HFFc6 (cell line): ENCODE measurements around the gene TSPAN18. TPM values are rescaled to one million over a fixed set of nuclear protein-coding genes. Genes with fewer than 3 reads are reported as not detected.

ENCODE experiments used
- DNase-seq: peaks from one replicate; pipeline ENCODE4 v3.0.0-alpha.2; 2018
- H3K27ac Mint-ChIP-seq: 2 replicates; pipeline ENCODE4 v1.8.0; 2020; ENCODE audit warnings: mild to moderate bottlenecking, mixed read lengths
- H3K27me3 Mint-ChIP-seq: 2 replicates; pipeline ENCODE4 v1.8.0; 2021; ENCODE audit warnings: mild to moderate bottlenecking, moderate library complexity, mixed read lengths; ENCODE audit not compliant: insufficient read depth
- H3K36me3 Mint-ChIP-seq: 2 replicates; pipeline ENCODE4 v1.8.0; 2021; ENCODE audit warnings: low read depth, mixed read lengths
- H3K4me1 Mint-ChIP-seq: 2 replicates; pipeline ENCODE4 v1.8.0; 2020; ENCODE audit warnings: low read depth, mixed read lengths
- H3K4me3 Mint-ChIP-seq: 2 replicates; pipeline ENCODE4 v1.8.0; 2020; ENCODE audit warnings: mild to moderate bottlenecking, moderate library complexity, mixed read lengths
- H3K9me3 Mint-ChIP-seq: 2 replicates; pipeline ENCODE4 v1.8.0; 2020; ENCODE audit warnings: mild to moderate bottlenecking, mixed read lengths
- CTCF ChIP-seq: fragments of 200-600 bp; sonication (generic); IDR thresholded peaks from 2 replicates; pipeline ENCODE4 v1.5.0; 2021; ENCODE audit warnings: antibody characterized with exemption, mild to moderate bottlenecking
- total RNA-seq, 6 experiments: library from RNA; stranded (reverse); fragmentation: NEBNext Ultra II Directional; extraction: Animal tissue kit (Norgen Biotek cat#: 25700); gene quantifications; 2 replicates in 1 of 6; 3 replicates in 5 of 6; pipeline ENCODE4 v1.2.3, GENCODE V29; 2021

The TSPAN18 gene
- total RNA-seq, 6 experiments from 2014 or later: 0.09 TPM; not detected in 5

DNA sequence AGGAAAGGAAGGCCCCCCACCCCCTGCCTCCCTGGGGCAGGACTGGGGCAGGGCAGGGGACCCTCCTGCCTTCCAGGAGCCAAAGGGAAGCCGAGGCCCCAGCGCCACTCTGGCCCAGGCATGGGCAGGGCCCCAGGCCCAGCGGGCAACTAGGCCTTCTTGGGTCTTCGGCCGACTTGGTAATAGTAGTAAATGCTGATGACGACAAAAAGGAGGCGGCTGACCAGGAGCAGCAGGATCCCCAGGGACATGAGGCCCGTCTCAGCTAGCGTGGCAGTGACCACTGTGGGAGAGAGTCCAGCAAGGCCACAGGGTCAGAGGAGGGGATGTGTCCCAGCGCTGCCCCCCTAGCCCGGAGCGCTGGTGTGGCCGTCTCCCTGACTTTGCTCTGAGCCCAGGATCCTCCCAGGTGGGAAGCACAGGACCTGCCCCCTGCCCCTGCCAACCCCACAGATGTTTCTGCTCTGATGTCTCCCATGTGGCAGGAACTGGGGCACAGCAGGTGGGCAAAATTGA is 208.0 kb downstream of the TSPAN18 start:
- TF ChIP-seq CTCF: no peak
- DNase-seq: no peak
- Mint-ChIP-seq H3K36me3 (no peaks in the 10 kb centered on the region), H3K4me1 (no peaks in the 10 kb centered on the region), H3K9me3 (no peaks in the 10 kb centered on the region), H3K4me3 (no peak overlapping the region), H3K27ac (no peak overlapping the region), H3K27me3 (peaks cover 26% of the 10 kb centered on the region)

- Mint-ChIP-seq H3K36me3 (no peaks in the 10 kb centered on the region), H3K4me3 (no peak overlapping the region), H3K9me3 (no peaks in the 10 kb centered on the region), H3K27ac (no peak overlapping the region), H3K4me1 (no peaks in the 10 kb centered on the region), H3K27me3 (peaks cover 12% of the 10 kb centered on the region)
- peak; percentile 55 for DNase-seq
- TF ChIP-seq CTCF: peak; percentile 98
Measured at GRCh38 chr11:44936525-44936924, 209.8 kb downstream of the TSPAN18 start.

DNA sequence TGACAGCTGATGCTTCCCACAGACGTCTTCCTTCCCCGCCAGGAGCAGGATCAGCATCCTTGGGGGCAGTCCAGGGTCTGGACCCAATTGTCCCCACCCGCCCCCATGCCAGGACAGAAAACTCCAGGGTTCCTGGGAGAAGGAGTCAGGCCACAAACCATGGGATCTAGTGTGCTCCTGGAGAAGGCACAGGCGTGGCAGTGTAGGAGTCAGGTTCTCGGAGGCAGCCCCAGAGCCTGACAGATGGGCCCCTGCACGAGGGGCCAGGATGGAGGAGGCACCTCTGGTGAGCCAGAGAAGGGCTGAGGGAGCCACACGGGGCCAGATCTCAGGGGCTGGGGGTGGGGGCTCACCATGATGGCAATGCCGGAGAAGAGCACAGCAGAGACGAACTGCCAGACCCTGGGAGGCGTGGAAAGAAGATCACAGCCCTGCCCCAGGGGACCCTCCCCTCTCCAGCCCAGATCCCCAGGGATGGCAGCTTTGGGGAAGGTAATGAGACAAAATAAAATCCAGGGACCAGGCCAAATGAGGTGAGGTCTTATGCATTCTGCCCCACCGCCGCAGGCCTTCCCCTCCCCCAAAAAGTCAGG is 210.3 kb downstream of the TSPAN18 start:
- Mint-ChIP-seq H3K9me3 (no peaks in the 10 kb centered on the region), H3K27me3 (peaks cover 8% of the 10 kb centered on the region), H3K27ac (no peak overlapping the region), H3K4me3 (no peak overlapping the region), H3K4me1 (no peaks in the 10 kb centered on the region), H3K36me3 (no peaks in the 10 kb centered on the region)
- no peak for TF ChIP-seq CTCF
- DNase-seq: no peak

GRCh38 chr11:44938066-44938691 is 211.4 kb downstream of the TSPAN18 start:
- H3K4me3 Mint-ChIP-seq: no peak overlapping the region
- no peak for TF ChIP-seq CTCF

DNA sequence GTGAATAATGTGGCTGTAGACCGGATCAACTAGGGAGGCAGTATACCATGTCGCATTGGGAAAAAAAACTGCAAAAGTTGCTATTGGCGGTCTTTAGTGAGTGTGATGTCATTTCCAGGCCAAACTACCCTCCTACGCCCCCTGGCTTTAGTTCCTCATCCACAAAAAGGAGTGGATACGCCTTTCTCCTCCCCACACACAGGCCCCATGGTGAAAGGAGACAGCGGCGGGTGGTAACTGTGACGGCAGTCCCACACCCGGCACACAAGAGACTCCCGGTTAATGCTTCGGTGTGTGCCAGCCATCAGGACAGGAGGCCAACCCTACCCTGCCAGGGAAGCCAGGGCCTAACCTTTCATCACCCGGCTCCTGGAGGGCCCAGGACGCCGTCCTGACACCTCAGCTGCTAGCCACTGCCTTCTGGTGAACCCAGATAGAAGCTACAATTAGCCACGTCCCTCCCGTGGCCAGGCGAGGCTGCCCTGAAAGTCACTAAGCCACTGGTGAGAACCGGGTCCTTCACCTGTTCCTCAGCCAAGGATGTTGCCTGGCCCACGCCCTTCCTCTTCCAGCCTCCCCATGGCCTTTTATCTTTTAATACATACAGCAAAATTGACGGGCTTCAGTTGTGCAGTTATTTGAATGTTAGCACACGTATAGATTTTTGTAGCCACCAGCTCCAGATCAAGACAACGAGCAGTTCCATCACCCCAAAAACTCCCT is 213.1 kb downstream of the TSPAN18 start:
- Mint-ChIP-seq H3K27me3 (peaks cover 14% of the 10 kb centered on the region), H3K9me3 (no peaks in the 10 kb centered on the region), H3K4me3 (no peak overlapping the region), H3K36me3 (no peaks in the 10 kb centered on the region), H3K27ac (no peak overlapping the region), H3K4me1 (no peaks in the 10 kb centered on the region)
- no peak for DNase-seq
- TF ChIP-seq CTCF: peak; percentile 55

More at GRCh38 chr11:44938066-44938691, 211.4 kb downstream of the TSPAN18 start:
- no peak for DNase-seq
- no peaks in the 10 kb centered on the region for H3K9me3 Mint-ChIP-seq
- H3K4me1 Mint-ChIP-seq: no peaks in the 10 kb centered on the region
- H3K27me3 Mint-ChIP-seq: peaks cover 10% of the 10 kb centered on the region
- no peaks in the 10 kb centered on the region for H3K36me3 Mint-ChIP-seq
- no peak overlapping the region for H3K27ac Mint-ChIP-seq
